Upper lobe of right lung (tissue), 1 donor: Measurements from ENCODE around the gene JAGN1. TPM values are rescaled to one million over a fixed set of nuclear protein-coding genes. Genes with fewer than 3 reads are reported as not detected.
A peak's percentile ranks its signal among the peaks of the same experiment; 100 is the strongest.

Source experiments
- ATAC-seq: fragments of 200-7000 bp; cut with Tn5 transposase; one replicate; pipeline ENCODE4 v1.9.1; 2020; ENCODE audit warnings: mild to moderate bottlenecking, moderate library complexity
- DNase-seq: peaks from one replicate; pipeline ENCODE4 v3.0.0-alpha.2; 2020
- H3K27ac ChIP-seq: fragments of 200-600 bp; one replicate; pipeline ENCODE4 v1.8.0; 2022
- H3K27me3 ChIP-seq: fragments of 200-600 bp; one replicate; pipeline ENCODE4 v1.8.0; 2022; ENCODE audit warnings: mild to moderate bottlenecking
- H3K36me3 ChIP-seq: fragments of 200-600 bp; one replicate; pipeline ENCODE4 v1.8.0; 2022
- H3K4me1 ChIP-seq: fragments of 200-600 bp; one replicate; pipeline ENCODE4 v1.8.0; 2022
- H3K4me3 ChIP-seq: fragments of 200-600 bp; one replicate; pipeline ENCODE4 v1.8.0; 2022; ENCODE audit warnings: mild to moderate bottlenecking
- H3K9me3 ChIP-seq: fragments of 200-600 bp; one replicate; pipeline ENCODE4 v1.8.0; 2022
- CTCF ChIP-seq: fragments of 200-600 bp; IDR thresholded peaks from one replicate; pipeline ENCODE4 v1.8.0; 2022; ENCODE audit warnings: antibody characterized with exemption
- intact Hi-C: fragments of 100-400 bp; cut with DNase I; formaldehyde crosslinking; loops from one replicate; pipeline ENCODE4 v1.11.0; 2022
- total RNA-seq: library from RNA; stranded (reverse); fragmentation: NEBNext Ultra II Directional; extraction: Animal tissue kit (Norgen Biotek cat#: 25700); gene quantifications from one replicate; pipeline ENCODE4 v1.2.1, GENCODE V29; 2021
- donor health status: DM: no; HTN: yes; CAD: no; lungs with severe emphysema.

Gene JAGN1
- total RNA-seq, 1 donor from 2014 or later = 28.7 TPM

- no peaks in the 10 kb centered on the region for H3K9me3 ChIP-seq
- H3K36me3 ChIP-seq = no peaks in the 10 kb centered on the region
- H3K4me1 ChIP-seq = no peaks in the 10 kb centered on the region
- TF ChIP-seq CTCF = no peak
- no peak overlapping the region for H3K4me3 ChIP-seq
- H3K27ac ChIP-seq = no peak overlapping the region
- DNase-seq (no peak), ATAC-seq (peak; percentile 39)
- no peaks in the 10 kb centered on the region for H3K27me3 ChIP-seq
- intact Hi-C loops = no loop called here
Observed at GRCh38 chr3:9884555-9885165, 5.8 kb upstream of the JAGN1 start.

- H3K27ac ChIP-seq = no peak overlapping the region
- H3K9me3 ChIP-seq = no peaks in the 10 kb centered on the region
- no peaks in the 10 kb centered on the region for H3K36me3 ChIP-seq
- H3K4me3 ChIP-seq = no peak overlapping the region
- no peaks in the 10 kb centered on the region for H3K4me1 ChIP-seq
- ATAC-seq = no peak
- intact Hi-C loops = no loop called here
- no peak for TF ChIP-seq CTCF
- no peaks in the 10 kb centered on the region for H3K27me3 ChIP-seq
- DNase-seq = no peak
Observed at GRCh38 chr3:9886328-9886727, 4.1 kb upstream of the JAGN1 start.

DNA sequence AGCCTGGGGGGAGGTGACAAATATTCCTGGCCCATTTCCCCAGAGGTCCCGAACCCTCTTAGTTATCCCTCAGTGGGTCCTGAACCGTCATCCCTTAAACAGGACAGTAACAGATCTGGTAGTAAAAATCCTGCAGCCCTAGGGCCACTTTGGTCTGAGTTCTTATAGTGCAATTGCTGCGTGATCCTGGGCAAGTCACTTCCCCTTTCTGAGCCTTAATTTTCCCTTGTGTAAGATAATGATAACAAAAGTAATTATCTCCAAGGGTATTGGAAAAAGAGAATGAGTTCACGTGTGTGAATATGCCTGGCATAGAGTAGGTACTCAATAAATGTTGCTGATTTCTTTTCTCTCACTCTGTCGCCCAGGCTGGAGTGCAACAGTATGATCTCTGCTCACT, 2.9 kb upstream of the JAGN1 start:
- Histone ChIP-seq H3K4me1 (peaks cover 4% of the 10 kb centered on the region), H3K27ac (no peak overlapping the region), H3K36me3 (peaks cover 2% of the 10 kb centered on the region), H3K27me3 (no peaks in the 10 kb centered on the region), H3K9me3 (no peaks in the 10 kb centered on the region), H3K4me3 (no peak overlapping the region)
- DNase-seq (no peak), ATAC-seq (no peak)
- no peak for TF ChIP-seq CTCF
- intact Hi-C loops = no loop called here

DNA sequence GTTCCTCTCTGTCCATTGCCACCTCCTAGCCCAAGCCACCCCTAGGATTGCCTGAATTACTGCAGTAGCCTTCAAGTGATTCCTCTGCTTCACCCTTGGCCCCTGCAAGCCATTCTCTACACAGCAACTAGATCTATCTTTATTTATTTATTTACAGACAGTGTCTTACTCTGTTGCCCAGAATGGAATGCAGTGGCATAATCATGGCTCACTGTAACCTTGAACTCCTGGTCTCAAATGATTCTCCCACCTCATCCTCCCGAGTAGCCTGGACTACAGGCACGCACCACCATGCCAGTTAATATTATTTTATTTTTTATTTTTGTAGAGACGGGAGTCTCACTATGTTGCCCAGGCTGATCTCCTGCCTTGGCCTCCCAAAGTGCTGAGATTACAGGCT, 1.9 kb upstream of the JAGN1 start:
- DNase-seq (no peak), ATAC-seq (no peak)
- no peak overlapping the region for H3K27ac ChIP-seq
- peaks cover 11% of the 10 kb centered on the region for H3K36me3 ChIP-seq
- H3K4me1 ChIP-seq = peaks cover 4% of the 10 kb centered on the region
- no peaks in the 10 kb centered on the region for H3K9me3 ChIP-seq
- no peak overlapping the region for H3K4me3 ChIP-seq
- no peak for TF ChIP-seq CTCF
- H3K27me3 ChIP-seq = no peaks in the 10 kb centered on the region
- intact Hi-C loops = no loop called here

DNA sequence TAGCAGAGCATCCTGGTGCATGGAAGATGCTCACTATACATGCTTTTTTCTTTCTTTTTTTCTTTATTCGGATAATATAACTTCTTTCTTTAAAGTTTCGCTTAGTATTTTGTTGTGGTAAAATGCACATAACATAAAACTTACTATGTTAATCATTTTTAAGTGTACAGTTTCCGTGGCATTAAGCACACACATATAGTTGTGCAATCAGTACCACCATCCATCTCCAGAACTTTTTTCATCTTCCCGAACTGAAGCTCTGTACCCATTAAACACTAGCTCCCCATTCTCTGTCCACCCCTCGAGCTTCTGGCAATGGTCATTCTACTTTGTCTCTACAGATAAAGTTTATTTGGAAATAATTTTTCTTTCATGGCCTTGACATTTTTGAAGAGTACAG, 1.0 kb upstream of the JAGN1 start:
- DNase-seq (no peak), ATAC-seq (no peak)
- H3K4me3 ChIP-seq = no peak overlapping the region
- H3K27me3 ChIP-seq = no peaks in the 10 kb centered on the region
- H3K9me3 ChIP-seq = no peaks in the 10 kb centered on the region
- peaks cover 4% of the 10 kb centered on the region for H3K4me1 ChIP-seq
- H3K27ac ChIP-seq = no peak overlapping the region
- intact Hi-C loops = no loop called here
- no peak for TF ChIP-seq CTCF
- peaks cover 11% of the 10 kb centered on the region for H3K36me3 ChIP-seq
